Stimulated activated CD4-positive, alpha-beta T cell treated with anti-CD3 and anti-CD28 coated beads, Interleukin-2, amount 100 ng/mL, for 24 hours (primary cell): Measurements from ENCODE around the gene PCAT6.
"Not testable (repeated sequence)": the region's sequence is repeated elsewhere in the genome, so short reads cannot be mapped to it uniquely, and the experiment has no call there.

ENCODE experiments used
- DNase-seq, 2 donors: peaks; one replicate each; pipeline ENCODE4 v3.0.0-alpha.2; 2020

The PCAT6 gene

GRCh38 chr1:202807926-202808757 lies 2.6 kb upstream of the PCAT6 start, which contains the start of gene KDM5B:
Gene KDM5B (minus strand): TSS chr1:202808421. CDS start chr1:202808305, 116 bp downstream.
- DNase-seq = peak; percentile 73 to 75

DNA sequence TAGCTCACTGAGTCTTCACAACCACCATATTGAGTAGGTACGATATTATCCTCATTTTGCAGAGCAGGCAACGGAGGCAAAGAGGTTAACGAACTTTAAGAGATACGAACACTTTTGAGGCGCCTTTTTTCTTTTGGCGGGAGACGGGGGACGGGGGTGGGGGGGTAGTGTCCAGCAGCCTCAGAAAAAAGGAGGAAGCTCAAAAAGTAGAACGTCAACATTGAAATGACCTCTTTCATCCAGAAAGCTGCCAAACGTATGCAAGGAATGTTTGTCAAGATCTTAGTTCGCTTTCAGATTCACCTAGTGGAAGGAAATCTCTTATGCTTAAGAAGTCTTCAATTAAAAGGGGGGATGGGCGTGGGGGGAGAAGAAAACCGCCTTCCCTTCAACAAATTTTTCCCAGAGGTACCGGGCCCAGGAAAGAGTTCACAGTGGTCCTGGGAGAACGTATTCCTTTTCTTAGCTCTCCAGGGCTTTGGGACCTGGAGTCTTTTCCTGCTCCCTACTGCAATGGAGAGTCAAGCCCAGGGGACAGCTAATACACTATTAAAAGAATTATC lies 1.1 kb upstream of the PCAT6 start:
- DNase-seq = no peak

- no peak for DNase-seq
These were observed 550 bp upstream of the PCAT6 start for GRCh38 chr1:202810193-202810614.

DNA sequence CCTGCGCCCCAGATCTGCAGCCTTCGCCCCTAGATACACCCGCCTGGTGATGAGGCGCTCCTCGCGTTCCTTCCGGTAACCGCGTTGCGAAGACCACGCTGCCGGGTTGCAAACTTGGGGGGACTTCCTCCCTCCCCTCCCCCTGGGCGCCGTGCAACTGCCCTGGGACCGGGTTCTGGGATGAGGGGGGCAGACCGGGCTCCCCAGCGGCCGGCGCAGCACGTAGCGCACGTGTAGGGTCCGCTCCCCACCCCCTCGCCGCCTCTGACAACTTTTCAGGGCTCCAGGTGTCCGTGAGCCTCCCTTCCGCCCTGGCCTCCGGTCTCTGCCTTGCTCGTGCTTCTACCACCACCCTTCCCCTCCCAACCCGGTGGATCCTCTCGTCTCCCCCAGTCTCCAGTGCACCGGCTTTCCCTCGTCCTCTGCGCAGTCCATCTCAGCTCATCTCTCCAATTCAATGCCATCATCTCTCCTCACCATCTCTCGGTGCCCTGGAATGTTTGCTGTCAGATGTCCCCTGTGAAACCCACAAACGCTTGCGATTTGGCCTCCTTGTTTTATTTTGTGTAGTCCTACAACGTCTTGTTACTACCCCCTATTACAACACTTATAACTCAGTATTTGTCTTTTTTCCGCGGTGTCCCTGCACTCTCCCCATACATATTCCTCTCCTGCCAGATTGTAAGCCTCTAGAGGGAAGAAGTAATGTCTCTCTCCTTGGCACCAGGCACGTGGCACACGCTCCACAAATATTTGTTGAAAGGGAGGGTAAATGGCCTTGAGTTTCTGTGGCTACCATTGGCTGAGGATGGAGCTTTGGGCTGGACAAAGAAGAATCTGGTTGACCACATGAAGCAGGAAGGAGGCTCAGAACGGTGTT lies 782 bp downstream of the PCAT6 start:
- DNase-seq = peak; percentile 32 to 52

- DNase-seq = no peak
These were observed 1.6 kb downstream of the PCAT6 start for GRCh38 chr1:202812176-202813026.

DNA sequence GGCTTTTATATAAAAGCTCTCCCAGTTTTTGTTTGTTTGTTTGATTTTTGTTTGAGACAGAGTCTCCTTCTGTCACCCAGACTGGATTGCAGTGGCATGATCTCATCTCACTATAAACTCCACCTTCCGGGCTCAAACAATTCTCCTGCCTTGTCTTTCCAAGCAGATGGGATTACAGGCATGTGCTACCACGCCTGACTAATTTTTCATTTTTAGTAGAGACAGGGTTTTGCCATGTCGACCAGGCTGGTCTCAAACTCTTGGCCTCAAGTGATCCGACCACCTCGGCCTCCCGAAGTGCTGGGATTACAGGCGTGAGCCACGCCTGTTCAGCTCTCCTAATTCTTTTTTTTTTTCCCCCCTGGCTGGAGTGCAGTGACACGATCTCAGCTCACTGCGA lies 4.4 kb downstream of the PCAT6 start:
- no peak for DNase-seq

DNA sequence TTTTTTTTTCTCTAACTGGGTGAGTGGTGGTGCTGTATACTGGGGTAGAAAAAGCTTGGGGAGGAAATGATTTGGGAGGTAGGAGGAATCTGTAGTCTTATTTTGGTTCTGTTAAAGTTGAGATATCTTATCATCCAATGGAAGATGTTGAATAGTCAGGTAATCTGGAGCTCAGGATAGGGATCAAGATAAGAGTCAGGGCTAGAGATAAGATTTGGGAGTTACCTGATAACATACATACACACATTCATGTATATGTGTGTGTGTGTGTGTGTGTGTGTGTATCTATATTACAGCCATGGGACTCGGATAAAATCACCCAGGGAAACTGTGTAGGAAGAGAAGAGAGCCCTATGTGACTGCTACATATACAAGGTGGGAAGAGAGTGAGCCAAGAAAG lies 8.1 kb downstream of the PCAT6 start:
- DNase-seq = no peak

GRCh38 chr1:202821467-202821866 lies 10.7 kb downstream of the PCAT6 start:
- no peak for DNase-seq

DNA sequence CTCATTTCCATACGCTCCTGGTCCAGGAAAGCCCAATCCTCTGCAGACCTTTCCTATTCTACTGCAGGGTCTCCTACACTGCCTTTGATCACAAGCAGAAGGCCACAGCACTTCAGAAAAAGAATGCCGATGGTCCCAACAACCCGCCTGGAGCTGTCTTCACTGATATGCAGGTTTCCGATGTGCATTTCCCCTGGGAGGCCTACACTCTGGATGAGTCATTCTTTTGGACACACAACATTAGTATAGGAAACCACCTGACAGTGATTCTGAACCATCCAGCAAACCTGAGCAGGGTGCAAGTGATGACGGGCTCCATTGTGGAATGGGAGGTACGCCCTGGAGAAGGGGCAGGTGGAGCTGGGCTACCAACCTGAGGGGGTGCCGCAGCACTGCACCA lies 15.0 kb downstream of the PCAT6 start:
- no peak for DNase-seq

DNA sequence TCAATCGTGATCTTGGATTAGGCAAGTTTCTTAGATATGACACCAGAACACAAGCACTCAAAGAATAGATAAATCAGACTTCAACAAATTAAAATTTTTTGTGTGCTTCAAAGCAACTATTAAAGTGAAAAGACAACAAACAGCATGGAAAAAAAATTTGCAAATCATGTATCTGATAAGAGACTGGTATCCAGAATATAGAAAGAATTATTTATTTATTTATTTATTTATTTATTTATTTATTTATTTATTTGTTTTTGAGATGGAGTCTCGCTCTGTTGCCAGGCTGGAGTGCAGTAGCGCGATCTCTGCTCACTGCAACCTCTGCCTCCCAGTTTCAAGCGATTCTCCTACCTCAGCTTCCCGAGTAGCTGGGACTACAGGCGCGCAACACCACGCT lies 18.5 kb downstream of the PCAT6 start:
- not testable (repeated sequence) for DNase-seq

DNA sequence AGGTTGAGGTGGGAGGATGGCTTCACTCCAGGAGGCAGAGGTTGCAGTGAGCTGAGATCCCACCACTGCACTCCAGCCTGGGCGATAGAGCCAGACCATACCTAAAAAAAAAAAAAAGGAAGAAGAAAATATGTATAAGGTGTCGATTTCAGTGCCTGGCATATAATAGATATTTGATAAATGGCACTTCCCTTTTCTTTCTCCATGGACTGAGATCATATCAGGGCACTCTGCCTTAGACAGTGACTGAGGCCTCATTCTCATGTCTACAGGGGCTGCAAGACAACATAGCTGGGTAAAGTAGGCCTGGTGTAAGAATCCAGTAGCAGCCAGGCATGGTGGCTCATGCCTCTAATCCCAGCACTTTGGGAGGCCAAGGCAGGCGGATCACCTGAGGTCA lies 21.2 kb downstream of the PCAT6 start:
- no peak for DNase-seq

- DNase-seq = peak in 1 of 2 donors; percentile 30
These were observed 24.2 kb downstream of the PCAT6 start for GRCh38 chr1:202834771-202835547.

DNA sequence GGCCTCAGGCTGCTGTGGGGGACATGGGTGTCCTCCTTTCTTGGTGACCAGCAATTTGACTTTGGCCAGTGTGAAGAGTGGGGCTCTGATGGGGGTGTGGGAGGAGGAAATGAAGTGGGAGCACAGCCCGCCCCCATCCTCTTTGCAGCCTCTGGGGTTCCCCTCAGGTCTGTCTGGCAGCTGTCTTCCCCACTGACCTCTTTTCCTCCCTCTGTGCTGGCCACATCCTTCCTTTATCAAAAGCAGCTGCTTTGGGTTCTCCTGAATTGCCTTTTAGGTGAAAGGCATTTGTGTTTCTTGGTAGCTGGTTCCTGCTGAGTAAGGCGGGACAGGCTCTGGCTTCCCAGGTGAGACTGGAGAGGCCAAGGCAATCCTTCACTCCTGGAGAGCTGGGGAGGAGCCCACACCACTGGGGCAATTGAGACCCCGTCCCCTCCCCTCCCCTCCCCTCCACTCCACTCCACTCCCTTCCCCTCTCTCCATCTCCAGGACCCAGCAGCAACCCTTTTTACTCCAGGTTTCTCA lies 24.9 kb downstream of the PCAT6 start:
- peak in 1 of 2 donors; percentile 4 for DNase-seq

GRCh38 chr1:202836623-202837403 lies 26.1 kb downstream of the PCAT6 start:
- DNase-seq = no peak

GRCh38 chr1:202837746-202838262 lies 27.1 kb downstream of the PCAT6 start:
- no peak for DNase-seq

- DNase-seq = no peak
These were observed 32.3 kb downstream of the PCAT6 start for GRCh38 chr1:202843081-202843480.

DNA sequence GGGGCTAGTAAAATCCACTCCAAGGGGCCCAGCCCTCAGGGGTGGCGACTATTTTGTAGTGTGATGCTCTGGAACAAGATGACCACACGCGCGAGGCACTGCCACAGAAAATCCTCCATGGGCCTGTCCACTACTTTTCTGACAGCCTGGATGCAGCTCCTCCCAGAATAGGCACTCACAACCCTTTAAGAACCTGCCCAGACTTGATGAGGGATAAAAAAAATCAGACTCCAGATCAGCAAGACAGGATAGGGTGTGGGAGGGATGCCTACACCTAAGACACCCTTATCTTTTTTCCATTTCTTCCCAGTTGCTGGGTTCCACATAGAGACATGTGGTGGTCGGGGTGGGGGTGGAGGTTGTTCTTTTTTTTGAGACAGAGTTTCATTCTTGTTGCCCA lies 33.5 kb downstream of the PCAT6 start:
- DNase-seq = no peak

DNA sequence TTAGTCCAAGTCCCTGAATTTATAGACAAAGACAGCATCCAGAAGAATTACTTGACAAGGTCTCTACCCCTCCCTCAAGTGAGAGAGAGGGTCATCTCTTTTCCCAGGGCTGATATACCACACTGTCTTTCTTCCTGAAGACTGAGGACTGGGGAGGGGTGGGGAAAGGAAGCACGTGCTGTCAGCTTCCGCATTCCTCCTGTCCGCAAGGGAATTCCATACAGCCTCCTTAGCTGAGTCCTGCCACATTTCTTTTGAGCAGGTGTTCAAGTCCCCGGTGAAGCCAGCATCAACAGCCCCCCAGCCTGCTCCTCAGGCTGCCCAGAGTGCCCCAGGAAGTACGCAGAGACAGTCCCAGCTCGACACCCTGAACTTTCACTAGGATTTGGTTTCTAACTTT lies 34.2 kb downstream of the PCAT6 start:
- DNase-seq = no peak

DNA sequence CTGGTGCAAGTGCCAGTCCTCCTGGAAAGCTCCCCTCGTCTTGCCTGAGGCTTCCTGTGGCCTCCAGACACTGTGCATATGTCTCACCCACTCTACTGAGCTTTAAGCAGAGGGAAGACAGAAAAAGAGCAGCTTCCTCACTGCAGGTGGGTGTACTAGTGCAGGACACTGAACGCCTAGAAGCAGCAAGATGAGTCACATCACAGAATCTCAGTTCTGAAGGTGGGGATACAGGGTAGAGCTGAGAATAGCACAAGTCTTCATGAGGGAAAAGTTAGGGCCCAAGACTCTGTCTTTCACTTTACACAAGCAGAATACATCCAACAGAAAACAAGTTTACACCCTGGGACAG lies 37.4 kb downstream of the PCAT6 start:
- DNase-seq = no peak

GRCh38 chr1:202850593-202851362 lies 40.0 kb downstream of the PCAT6 start:
- DNase-seq = no peak
